Suprapubic skin (tissue), 4 donors: ENCODE results near the gene LTA4H.

Experiments
- POLR2A ChIP-seq, 2 donors: fragments of 450-650 bp; IDR thresholded peaks; one replicate each; pipeline ENCODE4 v1.6.1; 2017; ENCODE audit warnings: antibody characterized with exemption in 2 of 2, mild to moderate bottlenecking in 2 of 2, moderate library complexity in 2 of 2
- POLR2AphosphoS5 ChIP-seq, 3 donors: sonication (generic); formaldehyde crosslinking; IDR thresholded peaks; one replicate each; pipeline ENCODE4 v1.6.1; 2017; ENCODE audit warnings: antibody characterized with exemption in 3 of 3
- TF ChIP-seq, protein P1 (sequence below), 2 donors: fragments of 200-600 bp in 1 of 2; fragments of 450-650 bp in 1 of 2; sonication (generic) in 1 of 2; IDR thresholded peaks; one replicate each; pipeline ENCODE4 v1.5.1; 2016 to 2019; ENCODE audit warnings: antibody characterized with exemption in 2 of 2, mild to moderate bottlenecking in 1 of 2, moderate library complexity in 1 of 2

DNA sequence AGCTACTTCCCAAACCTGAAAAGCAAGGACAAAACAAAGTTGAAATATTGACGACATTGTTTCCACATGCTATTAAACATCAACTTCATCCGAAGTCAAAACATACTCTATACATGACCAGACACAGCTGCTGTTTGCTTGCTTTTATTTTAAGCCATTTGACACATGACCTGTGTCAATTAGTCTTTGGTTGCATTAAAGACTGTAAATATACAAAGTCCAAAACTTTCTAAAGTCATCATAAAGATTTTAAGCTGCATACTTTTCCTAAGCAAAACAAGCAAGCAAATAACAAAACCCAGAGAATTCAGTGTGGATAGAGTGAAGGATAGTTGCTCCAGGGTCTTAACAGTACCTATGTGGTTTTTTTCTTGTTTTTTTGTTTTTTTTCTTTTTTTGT is 61.0 kb downstream of the LTA4H start:
- TF ChIP-seq POLR2A (IDR thresholded peaks at IDR 0.05) (no peak), POLR2AphosphoS5 (IDR thresholded peaks at IDR 0.05) (no peak)
- TF ChIP-seq, protein P1, sequence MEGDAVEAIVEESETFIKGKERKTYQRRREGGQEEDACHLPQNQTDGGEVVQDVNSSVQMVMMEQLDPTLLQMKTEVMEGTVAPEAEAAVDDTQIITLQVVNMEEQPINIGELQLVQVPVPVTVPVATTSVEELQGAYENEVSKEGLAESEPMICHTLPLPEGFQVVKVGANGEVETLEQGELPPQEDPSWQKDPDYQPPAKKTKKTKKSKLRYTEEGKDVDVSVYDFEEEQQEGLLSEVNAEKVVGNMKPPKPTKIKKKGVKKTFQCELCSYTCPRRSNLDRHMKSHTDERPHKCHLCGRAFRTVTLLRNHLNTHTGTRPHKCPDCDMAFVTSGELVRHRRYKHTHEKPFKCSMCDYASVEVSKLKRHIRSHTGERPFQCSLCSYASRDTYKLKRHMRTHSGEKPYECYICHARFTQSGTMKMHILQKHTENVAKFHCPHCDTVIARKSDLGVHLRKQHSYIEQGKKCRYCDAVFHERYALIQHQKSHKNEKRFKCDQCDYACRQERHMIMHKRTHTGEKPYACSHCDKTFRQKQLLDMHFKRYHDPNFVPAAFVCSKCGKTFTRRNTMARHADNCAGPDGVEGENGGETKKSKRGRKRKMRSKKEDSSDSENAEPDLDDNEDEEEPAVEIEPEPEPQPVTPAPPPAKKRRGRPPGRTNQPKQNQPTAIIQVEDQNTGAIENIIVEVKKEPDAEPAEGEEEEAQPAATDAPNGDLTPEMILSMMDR (IDR thresholded peaks at IDR 0.05), result no peak
